Astrocyte (in vitro differentiated cells and primary cell): Measurements from ENCODE around the gene BCL11B.

Experiments
- CTCF ChIP-seq: IDR thresholded peaks from 2 replicates; pipeline ENCODE4 v1.5.1; 2011; ENCODE audit warnings: low read depth, mild to moderate bottlenecking, inconsistent platforms, low read length, moderate library complexity; ENCODE audit not compliant: insufficient read depth
- EZH2 ChIP-seq: IDR thresholded peaks from 2 replicates; pipeline ENCODE4 v1.6.1; 2012; ENCODE audit warnings: mild to moderate bottlenecking, low read length, inconsistent platforms; ENCODE audit not compliant: insufficient read depth

- TF ChIP-seq CTCF (no peak), EZH2 (no peak)
These were observed 16.1 kb downstream of the BCL11B start for GRCh38 chr14:99255621-99256482.
